Uterus (tissue), 2 donors: ENCODE results near the gene APOBEC3A.
"Not testable (repeated sequence)": the region's sequence is repeated elsewhere in the genome, so short reads cannot be mapped to it uniquely, and the experiment has no call there.

ENCODE experiments used
- POLR2A ChIP-seq, 2 donors: fragments of 450-650 bp; IDR thresholded peaks; one replicate each; pipeline ENCODE4 v1.6.1; 2016; ENCODE audit warnings: antibody characterized with exemption in 2 of 2, mild to moderate bottlenecking in 1 of 2, moderate library complexity in 1 of 2
- TF ChIP-seq, protein P1 (sequence below), 4 experiments: fragments of 200-600 bp in 2 of 4; fragments of 450-650 bp in 2 of 4; sonication (generic) in 2 of 4; IDR thresholded peaks; one replicate each; pipeline ENCODE4 v1.5.1; 2016 to 2019; ENCODE audit warnings: antibody characterized with exemption in 4 of 4, mild to moderate bottlenecking in 2 of 4, moderate library complexity in 1 of 4

- TF ChIP-seq, protein P1, sequence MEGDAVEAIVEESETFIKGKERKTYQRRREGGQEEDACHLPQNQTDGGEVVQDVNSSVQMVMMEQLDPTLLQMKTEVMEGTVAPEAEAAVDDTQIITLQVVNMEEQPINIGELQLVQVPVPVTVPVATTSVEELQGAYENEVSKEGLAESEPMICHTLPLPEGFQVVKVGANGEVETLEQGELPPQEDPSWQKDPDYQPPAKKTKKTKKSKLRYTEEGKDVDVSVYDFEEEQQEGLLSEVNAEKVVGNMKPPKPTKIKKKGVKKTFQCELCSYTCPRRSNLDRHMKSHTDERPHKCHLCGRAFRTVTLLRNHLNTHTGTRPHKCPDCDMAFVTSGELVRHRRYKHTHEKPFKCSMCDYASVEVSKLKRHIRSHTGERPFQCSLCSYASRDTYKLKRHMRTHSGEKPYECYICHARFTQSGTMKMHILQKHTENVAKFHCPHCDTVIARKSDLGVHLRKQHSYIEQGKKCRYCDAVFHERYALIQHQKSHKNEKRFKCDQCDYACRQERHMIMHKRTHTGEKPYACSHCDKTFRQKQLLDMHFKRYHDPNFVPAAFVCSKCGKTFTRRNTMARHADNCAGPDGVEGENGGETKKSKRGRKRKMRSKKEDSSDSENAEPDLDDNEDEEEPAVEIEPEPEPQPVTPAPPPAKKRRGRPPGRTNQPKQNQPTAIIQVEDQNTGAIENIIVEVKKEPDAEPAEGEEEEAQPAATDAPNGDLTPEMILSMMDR (IDR thresholded peaks at IDR 0.05), result not testable (repeated sequence)
- TF ChIP-seq POLR2A (IDR thresholded peaks at IDR 0.05), result not testable (repeated sequence)
These were observed 27.7 kb downstream of the APOBEC3A start for GRCh38 chr22:38984784-38985757.
